ENCODE results near the gene NTRK3.

DNA sequence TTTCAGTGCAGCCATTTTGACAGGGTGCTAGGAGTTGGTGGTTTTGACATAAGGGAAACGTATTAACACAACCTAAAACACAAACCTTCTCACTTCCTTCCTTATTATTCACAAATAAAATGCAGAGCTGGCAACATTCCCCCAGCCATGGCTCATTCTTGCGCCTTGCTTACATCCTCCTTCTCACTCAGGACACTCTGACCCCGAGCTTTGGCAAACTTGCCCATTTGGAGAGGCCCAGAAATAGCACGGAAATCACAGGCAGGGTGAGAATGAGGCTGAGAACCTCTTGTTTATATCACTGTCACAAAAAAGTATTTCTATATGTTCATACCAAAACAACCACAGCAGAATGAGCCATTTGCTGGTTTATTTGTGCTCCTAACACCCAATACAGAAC lies 244.3 kb downstream of the NTRK3 start:
- TF ChIP-seq, protein P1, sequence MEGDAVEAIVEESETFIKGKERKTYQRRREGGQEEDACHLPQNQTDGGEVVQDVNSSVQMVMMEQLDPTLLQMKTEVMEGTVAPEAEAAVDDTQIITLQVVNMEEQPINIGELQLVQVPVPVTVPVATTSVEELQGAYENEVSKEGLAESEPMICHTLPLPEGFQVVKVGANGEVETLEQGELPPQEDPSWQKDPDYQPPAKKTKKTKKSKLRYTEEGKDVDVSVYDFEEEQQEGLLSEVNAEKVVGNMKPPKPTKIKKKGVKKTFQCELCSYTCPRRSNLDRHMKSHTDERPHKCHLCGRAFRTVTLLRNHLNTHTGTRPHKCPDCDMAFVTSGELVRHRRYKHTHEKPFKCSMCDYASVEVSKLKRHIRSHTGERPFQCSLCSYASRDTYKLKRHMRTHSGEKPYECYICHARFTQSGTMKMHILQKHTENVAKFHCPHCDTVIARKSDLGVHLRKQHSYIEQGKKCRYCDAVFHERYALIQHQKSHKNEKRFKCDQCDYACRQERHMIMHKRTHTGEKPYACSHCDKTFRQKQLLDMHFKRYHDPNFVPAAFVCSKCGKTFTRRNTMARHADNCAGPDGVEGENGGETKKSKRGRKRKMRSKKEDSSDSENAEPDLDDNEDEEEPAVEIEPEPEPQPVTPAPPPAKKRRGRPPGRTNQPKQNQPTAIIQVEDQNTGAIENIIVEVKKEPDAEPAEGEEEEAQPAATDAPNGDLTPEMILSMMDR (IDR thresholded peaks at IDR 0.05; ENCODE audit: low read depth, low read length, poor library complexity, severe bottlenecking): no peak
- TF ChIP-seq EZH2phosphoT487 (IDR thresholded peaks at IDR 0.05; ENCODE audit: borderline replicate concordance, low read length): no peak
